RKO (cell line): Measurements from ENCODE around the gene CFAP92.
A peak's percentile ranks its signal among the peaks of the same experiment; 100 is the strongest.

ENCODE experiments used
- DNase-seq: peaks from one replicate; pipeline ENCODE4 v3.0.0-alpha.2; 2016; ENCODE audit warnings: low spot score

CFAP92 gene

GRCh38 chr3:128993461-128994172 lies at the start of gene CFAP92:
TSS of gene CFAP92 (minus strand) at chr3:128994076. CDS start at chr3:128993304, 772 bp downstream.
- DNase-seq = peak; percentile 78

GRCh38 chr3:129040579-129041300 lies 46.9 kb upstream of the CFAP92 start:
- DNase-seq = no peak

- DNase-seq = no peak
Observed at GRCh38 chr3:129040039-129040336, 46.1 kb upstream of the CFAP92 start.

GRCh38 chr3:129039271-129040038 lies 45.6 kb upstream of the CFAP92 start:
- no peak for DNase-seq

GRCh38 chr3:129038121-129038855 lies 44.4 kb upstream of the CFAP92 start:
- no peak for DNase-seq

GRCh38 chr3:129037093-129037419 lies 43.2 kb upstream of the CFAP92 start:
- DNase-seq = no peak

GRCh38 chr3:129036222-129037092 lies 42.6 kb upstream of the CFAP92 start:
- DNase-seq = no peak

- DNase-seq = no peak
Observed at GRCh38 chr3:129035360-129036221, 41.7 kb upstream of the CFAP92 start.

- no peak for DNase-seq
Observed at GRCh38 chr3:129034642-129035041, 40.8 kb upstream of the CFAP92 start.

- DNase-seq = no peak
Observed at GRCh38 chr3:129033633-129034321, 39.9 kb upstream of the CFAP92 start.

- no peak for DNase-seq
Observed at GRCh38 chr3:129033151-129033550, 39.3 kb upstream of the CFAP92 start.

- DNase-seq = no peak
Observed at GRCh38 chr3:129032716-129033115, 38.8 kb upstream of the CFAP92 start.

GRCh38 chr3:129031476-129032215 lies 37.8 kb upstream of the CFAP92 start:
- no peak for DNase-seq

GRCh38 chr3:129030611-129031010 lies 36.7 kb upstream of the CFAP92 start:
- no peak for DNase-seq

GRCh38 chr3:129028866-129029265 lies 35.0 kb upstream of the CFAP92 start:
- DNase-seq = no peak

- DNase-seq = no peak
Observed at GRCh38 chr3:129027544-129027880, 33.6 kb upstream of the CFAP92 start.

- DNase-seq = peak; percentile 95
Observed at GRCh38 chr3:129026728-129027543, 33.1 kb upstream of the CFAP92 start.

GRCh38 chr3:129025691-129026435 lies 32.0 kb upstream of the CFAP92 start:
- DNase-seq = no peak
